ENCODE results near the gene C19orf85.

Gene C19orf85

GRCh38 chr19:55474269-55475265, 10.0 kb upstream of the C19orf85 start:
- no peak for DNase-seq

GRCh38 chr19:55473225-55474012, 8.9 kb upstream of the C19orf85 start:
- no peak for DNase-seq

- no peak for DNase-seq
These were observed 7.9 kb upstream of the C19orf85 start for GRCh38 chr19:55472463-55472862.

GRCh38 chr19:55471266-55471665, 6.7 kb upstream of the C19orf85 start:
- no peak for DNase-seq

GRCh38 chr19:55468054-55468393, 3.5 kb upstream of the C19orf85 start:
- no peak for DNase-seq

GRCh38 chr19:55467236-55468053, 2.9 kb upstream of the C19orf85 start:
- DNase-seq, result peak; percentile 77 to 80

- DNase-seq, result no peak
These were observed 1.7 kb upstream of the C19orf85 start for GRCh38 chr19:55466241-55466614.

- no peak for DNase-seq
These were observed 1.1 kb upstream of the C19orf85 start for GRCh38 chr19:55465460-55466240.

- DNase-seq, result no peak
These were observed 401 bp downstream of the C19orf85 start for GRCh38 chr19:55464039-55464661.

GRCh38 chr19:55463583-55464031, 944 bp downstream of the C19orf85 start:
- DNase-seq, result no peak

GRCh38 chr19:55462722-55463121, 1.8 kb downstream of the C19orf85 start:
- DNase-seq, result no peak

GRCh38 chr19:55461974-55462626, 2.5 kb downstream of the C19orf85 start:
- DNase-seq, result no peak

GRCh38 chr19:55461259-55461973, 3.1 kb downstream of the C19orf85 start, which contains the start of gene ISOC2:
Gene ISOC2, minus strand, starts transcription at chr19:55461642. Its CDS starts 5,156 bp downstream, at chr19:55456486.
- DNase-seq, result peak; percentile 100

GRCh38 chr19:55460670-55461258, 3.8 kb downstream of the C19orf85 start:
- DNase-seq, result no peak

- DNase-seq, result no peak
These were observed 4.4 kb downstream of the C19orf85 start for GRCh38 chr19:55459950-55460657.

- DNase-seq, result no peak
These were observed 5.0 kb downstream of the C19orf85 start for GRCh38 chr19:55459551-55459949.

GRCh38 chr19:55457683-55458457, 6.7 kb downstream of the C19orf85 start:
- no peak for DNase-seq

GRCh38 chr19:55456347-55456746, 8.2 kb downstream of the C19orf85 start:
- no peak for DNase-seq

All from stimulated activated CD4-positive, alpha-beta T cell treated with anti-CD3 and anti-CD28 coated beads, Interleukin-2, amount 100 ng/mL, for 48 hours (primary cell).